Measurements from ENCODE around the gene RALGDS. TPM values are rescaled to one million over a fixed set of nuclear protein-coding genes. Genes with fewer than 3 reads are reported as not detected.

Gene RALGDS
- total and polyA plus RNA-seq, 2 of the 13 experiments (the other 11 are each of a cell fraction or from before 2014, with no cell fraction given) = 12.9 to 25.5 TPM

DNA sequence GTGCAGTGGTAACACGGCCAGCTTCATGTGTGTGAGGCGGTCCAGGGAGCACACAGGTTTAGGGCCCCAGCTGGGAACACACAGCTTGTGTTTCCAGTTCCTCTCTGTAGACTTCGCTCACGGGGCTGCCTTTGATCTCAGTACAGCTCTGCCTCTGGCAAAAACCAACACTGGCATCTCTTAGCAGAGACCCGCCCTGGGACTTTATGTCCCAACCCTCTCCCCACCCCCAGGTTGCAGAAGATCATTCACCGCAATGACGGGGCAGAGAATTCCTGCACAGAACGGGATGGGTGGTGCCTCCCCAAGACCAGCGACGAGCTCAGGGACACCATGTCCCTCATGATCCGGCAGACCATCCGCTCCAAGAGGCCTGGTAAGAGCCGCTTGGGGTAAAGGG lies 64.5 kb downstream of the RALGDS start (continued):
- TF ChIP-seq, protein P1, sequence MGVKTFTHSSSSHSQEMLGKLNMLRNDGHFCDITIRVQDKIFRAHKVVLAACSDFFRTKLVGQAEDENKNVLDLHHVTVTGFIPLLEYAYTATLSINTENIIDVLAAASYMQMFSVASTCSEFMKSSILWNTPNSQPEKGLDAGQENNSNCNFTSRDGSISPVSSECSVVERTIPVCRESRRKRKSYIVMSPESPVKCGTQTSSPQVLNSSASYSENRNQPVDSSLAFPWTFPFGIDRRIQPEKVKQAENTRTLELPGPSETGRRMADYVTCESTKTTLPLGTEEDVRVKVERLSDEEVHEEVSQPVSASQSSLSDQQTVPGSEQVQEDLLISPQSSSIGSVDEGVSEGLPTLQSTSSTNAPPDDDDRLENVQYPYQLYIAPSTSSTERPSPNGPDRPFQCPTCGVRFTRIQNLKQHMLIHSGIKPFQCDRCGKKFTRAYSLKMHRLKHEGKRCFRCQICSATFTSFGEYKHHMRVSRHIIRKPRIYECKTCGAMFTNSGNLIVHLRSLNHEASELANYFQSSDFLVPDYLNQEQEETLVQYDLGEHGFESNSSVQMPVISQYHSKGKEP (CRISPR knock-in tag; IDR thresholded peaks at IDR 0.05) = no peak
- TF ChIP-seq HOXA5 (CRISPR knock-in tag; IDR thresholded peaks at IDR 0.05) = no peak

DNA sequence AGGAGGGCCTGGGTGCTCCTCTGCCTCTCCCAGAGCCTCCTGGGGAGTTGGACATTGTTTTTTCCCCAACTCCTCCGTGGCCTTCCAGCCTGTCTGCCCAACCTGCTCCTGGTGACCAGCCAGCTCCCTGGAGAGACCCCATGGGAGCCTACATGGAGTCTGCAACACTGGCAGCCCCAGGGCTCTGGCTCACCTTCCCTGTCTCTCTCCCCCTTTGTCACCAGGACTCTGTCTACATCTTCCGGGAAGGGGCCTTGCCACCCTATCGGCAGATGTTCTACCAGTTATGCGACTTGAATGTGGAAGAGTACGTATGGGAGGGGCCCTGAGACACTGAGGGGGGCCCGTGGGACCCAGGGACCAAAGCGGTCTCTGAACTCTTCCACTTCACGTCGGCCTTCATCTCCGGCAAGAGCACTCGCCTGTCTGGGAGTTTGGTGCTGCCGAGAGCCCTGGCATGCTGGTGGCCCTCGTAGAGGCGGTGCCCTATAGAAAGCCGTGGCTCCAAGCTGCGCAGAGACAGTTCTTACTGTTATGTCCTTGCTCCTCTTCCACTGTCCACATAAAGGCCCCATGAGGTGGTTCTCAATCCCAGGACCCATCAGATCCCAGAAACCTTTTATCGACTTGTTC lies 65.1 kb downstream of the RALGDS start:
- POLR2A ChIA-PET = no interaction called here
- intact Hi-C loops (cut with micrococcal nuclease; ENCODE audit: unreplicated experiment) = no loop called here
- TF ChIP-seq, protein P2, sequence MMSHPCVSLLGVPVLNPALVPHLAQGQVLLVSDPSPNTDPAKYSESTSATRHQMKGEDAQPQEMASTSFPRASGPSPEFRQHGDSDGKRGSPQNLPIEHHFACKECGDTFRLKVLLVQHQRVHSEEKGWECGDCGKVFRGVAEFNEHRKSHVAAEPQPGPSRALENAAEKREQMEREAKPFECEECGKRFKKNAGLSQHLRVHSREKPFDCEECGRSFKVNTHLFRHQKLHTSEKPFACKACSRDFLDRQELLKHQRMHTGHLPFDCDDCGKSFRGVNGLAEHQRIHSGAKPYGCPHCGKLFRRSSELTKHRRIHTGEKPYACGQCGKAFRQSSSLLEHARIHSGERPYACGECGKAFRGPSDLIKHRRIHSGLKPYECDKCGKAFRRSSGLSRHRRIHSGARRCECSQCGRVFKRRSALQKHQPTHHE (CRISPR knock-in tag; IDR thresholded peaks at IDR 0.05; ENCODE audit: borderline replicate concordance) = no peak
- TF ChIP-seq, protein P3, sequence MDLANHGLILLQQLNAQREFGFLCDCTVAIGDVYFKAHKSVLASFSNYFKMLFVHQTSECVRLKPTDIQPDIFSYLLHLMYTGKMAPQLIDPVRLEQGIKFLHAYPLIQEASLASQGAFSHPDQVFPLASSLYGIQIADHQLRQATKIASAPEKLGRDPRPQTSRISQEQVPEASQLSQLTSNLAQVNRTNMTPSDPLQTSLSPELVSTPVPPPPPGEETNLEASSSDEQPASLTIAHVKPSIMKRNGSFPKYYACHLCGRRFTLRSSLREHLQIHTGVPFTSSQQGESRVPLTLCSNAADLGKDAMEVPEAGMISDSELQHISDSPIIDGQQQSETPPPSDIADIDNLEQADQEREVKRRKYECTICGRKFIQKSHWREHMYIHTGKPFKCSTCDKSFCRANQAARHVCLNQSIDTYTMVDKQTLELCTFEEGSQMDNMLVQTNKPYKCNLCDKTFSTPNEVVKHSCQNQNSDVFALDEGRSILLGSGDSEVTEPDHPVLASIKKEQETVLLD (CRISPR knock-in tag; IDR thresholded peaks at IDR 0.05; ENCODE audit: low read depth) = no peak
- TF ChIP-seq, protein P4, sequence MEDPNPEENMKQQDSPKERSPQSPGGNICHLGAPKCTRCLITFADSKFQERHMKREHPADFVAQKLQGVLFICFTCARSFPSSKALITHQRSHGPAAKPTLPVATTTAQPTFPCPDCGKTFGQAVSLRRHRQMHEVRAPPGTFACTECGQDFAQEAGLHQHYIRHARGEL (CRISPR knock-in tag; IDR thresholded peaks at IDR 0.05) = no peak
- TF ChIP-seq ZNF567 (CRISPR knock-in tag; IDR thresholded peaks at IDR 0.05; ENCODE audit: borderline replicate concordance) (no peak), RFXANK (CRISPR knock-in tag; IDR thresholded peaks at IDR 0.05) (no peak), ZNF605 (CRISPR knock-in tag; IDR thresholded peaks at IDR 0.05) (no peak), ZNF749 (CRISPR knock-in tag; IDR thresholded peaks at IDR 0.05; ENCODE audit: borderline replicate concordance) (no peak), FOXM1 (CRISPR knock-in tag; IDR thresholded peaks at IDR 0.05) (no peak), ZFP41 (CRISPR knock-in tag; IDR thresholded peaks at IDR 0.05; ENCODE audit: borderline replicate concordance) (no peak), XBP1 (CRISPR knock-in tag; IDR thresholded peaks at IDR 0.05) (no peak), NRL (CRISPR knock-in tag; IDR thresholded peaks at IDR 0.05; ENCODE audit: borderline replicate concordance) (no peak), ZBTB20 (CRISPR knock-in tag; IDR thresholded peaks at IDR 0.05; ENCODE audit: borderline replicate concordance, low read depth) (no peak), ZNF292 (CRISPR knock-in tag; IDR thresholded peaks at IDR 0.05; ENCODE audit: borderline replicate concordance, low read depth) (no peak), ZMYM2 (CRISPR knock-in tag; IDR thresholded peaks at IDR 0.05) (no peak)
- TF ChIP-seq, protein P5, sequence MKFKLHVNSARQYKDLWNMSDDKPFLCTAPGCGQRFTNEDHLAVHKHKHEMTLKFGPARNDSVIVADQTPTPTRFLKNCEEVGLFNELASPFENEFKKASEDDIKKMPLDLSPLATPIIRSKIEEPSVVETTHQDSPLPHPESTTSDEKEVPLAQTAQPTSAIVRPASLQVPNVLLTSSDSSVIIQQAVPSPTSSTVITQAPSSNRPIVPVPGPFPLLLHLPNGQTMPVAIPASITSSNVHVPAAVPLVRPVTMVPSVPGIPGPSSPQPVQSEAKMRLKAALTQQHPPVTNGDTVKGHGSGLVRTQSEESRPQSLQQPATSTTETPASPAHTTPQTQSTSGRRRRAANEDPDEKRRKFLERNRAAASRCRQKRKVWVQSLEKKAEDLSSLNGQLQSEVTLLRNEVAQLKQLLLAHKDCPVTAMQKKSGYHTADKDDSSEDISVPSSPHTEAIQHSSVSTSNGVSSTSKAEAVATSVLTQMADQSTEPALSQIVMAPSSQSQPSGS (CRISPR knock-in tag; IDR thresholded peaks at IDR 0.05) = no peak

More for the DNA sequence above, 65.1 kb downstream of the RALGDS start:
- Histone ChIP-seq H3K79me2 (ENCODE audit: insufficient read depth, low read length) (no peaks in the 10 kb centered on the region), H3K36me3 (replicated peaks in 1 of 2; ENCODE audit: control insufficient read depth in 1 of 2, insufficient read depth in 2 of 2, low read length in 2 of 2) (peaks cover 34 to 60% of the 10 kb centered on the region in 2 experiments; a peak in 4 of 5 replicates), H3K4me2 (ENCODE audit: low read depth, low read length) (no peak overlapping the region), H2AFZ (ENCODE audit: low read length) (no peak overlapping the region), H4K20me1 (ENCODE audit: insufficient read depth, low read length) (no peaks in the 10 kb centered on the region), H3K27me3 (ENCODE audit: control insufficient read depth in 1 of 2, insufficient read depth in 2 of 2, low read length in 2 of 2) (no peaks in the 10 kb centered on the region), H3K4me3 (replicated peaks in 1 of 3; ENCODE audit: insufficient read depth in 1 of 3, low read depth in 2 of 3, low read length in 3 of 3) (no peak overlapping the region), H3K9me3 (ENCODE audit: low read length) (no peaks in the 10 kb centered on the region), H3K9ac (ENCODE audit: insufficient read depth, low read depth, low read length) (no peak overlapping the region), H3K4me1 (ENCODE audit: insufficient read depth, low read length) (peaks cover 23% of the 10 kb centered on the region), H3K27ac (ENCODE audit: extremely low read length, insufficient read depth, low read length) (no peak overlapping the region)
- ATAC-seq (no peak), DNase-seq (ENCODE audit: low spot score) (no peak), FAIRE-seq (no peak)
- CTCF ChIA-PET (ENCODE audit: low intra/inter-chr PET ratio, low total read pairs) = no interaction called here
- no TSS peak for BruUV-seq (replicated peaks)
- 99% methylated on average over 12 of the region's 17 CpGs for WGBS (ENCODE audit: low lambda C conversion rate)
- in situ Hi-C loops (cut with HindIII; ENCODE audit: extremely low pct_ligation_motif_present, low pct_unique_long_range_greater_than_20kb) = no loop called here
